Large intestine (tissue), 3 donors: ENCODE results near the gene DAO. TPM values are rescaled to one million over a fixed set of nuclear protein-coding genes. Genes with fewer than 3 reads are reported as not detected.

Experiments
- DNase-seq, 2 donors: peaks; one replicate each; pipeline versions ENCODE4 v3.0.0 to v3.0.0-alpha.2; 2013
- H3K27ac ChIP-seq: one replicate; pipeline ENCODE4 v1.5.1; 2013; ENCODE audit warnings: low read length
- H3K27me3 ChIP-seq: 2 replicates; pipeline ENCODE4 v1.6.1; 2013; ENCODE audit warnings: low read length; ENCODE audit not compliant: control insufficient read depth, insufficient read depth
- H3K36me3 ChIP-seq: 2 replicates; pipeline ENCODE4 v1.6.1; 2013; ENCODE audit warnings: low read length; ENCODE audit not compliant: control insufficient read depth, insufficient read depth
- H3K4me1 ChIP-seq: one replicate; pipeline ENCODE4 v1.6.1; 2013; ENCODE audit warnings: low read length; ENCODE audit not compliant: control insufficient read depth, insufficient read depth
- H3K4me3 ChIP-seq: one replicate; pipeline ENCODE4 v1.5.1; 2013; ENCODE audit warnings: low read length
- H3K9me3 ChIP-seq: one replicate; pipeline ENCODE4 v1.6.1; 2013; ENCODE audit warnings: mild to moderate bottlenecking, low read depth, low read length, moderate library complexity; ENCODE audit not compliant: control insufficient read depth
- WGBS: methylation state at CpG from one replicate; pipeline ENCODE4 v1.1.5; 2013; ENCODE audit warnings: low lambda C conversion rate; ENCODE audit not compliant: insufficient coverage; 5-methylcytosine and 5-hydroxymethylcytosine counted together
- polyA plus RNA-seq: library from polyadenylated mRNA; unstranded; fragments of 120-200 nt; gene quantifications from one replicate; pipeline ENCODE4 v1.2.1, GENCODE V29; 2013

DAO gene
- polyA plus RNA-seq, 1 donor, result not detected

GRCh38 chr12:108875280-108875679 is 4.6 kb upstream of the DAO start:
- Histone ChIP-seq H3K4me1 (no peaks in the 10 kb centered on the region), H3K36me3 (no peaks in the 10 kb centered on the region), H3K9me3 (peaks cover 5% of the 10 kb centered on the region), H3K27me3 (peaks cover 4% of the 10 kb centered on the region), H3K4me3 (no peak overlapping the region), H3K27ac (no peak overlapping the region)
- WGBS, result no CpG with 5 or more reads among the region's 1 CpG
- no peak for DNase-seq

DNA sequence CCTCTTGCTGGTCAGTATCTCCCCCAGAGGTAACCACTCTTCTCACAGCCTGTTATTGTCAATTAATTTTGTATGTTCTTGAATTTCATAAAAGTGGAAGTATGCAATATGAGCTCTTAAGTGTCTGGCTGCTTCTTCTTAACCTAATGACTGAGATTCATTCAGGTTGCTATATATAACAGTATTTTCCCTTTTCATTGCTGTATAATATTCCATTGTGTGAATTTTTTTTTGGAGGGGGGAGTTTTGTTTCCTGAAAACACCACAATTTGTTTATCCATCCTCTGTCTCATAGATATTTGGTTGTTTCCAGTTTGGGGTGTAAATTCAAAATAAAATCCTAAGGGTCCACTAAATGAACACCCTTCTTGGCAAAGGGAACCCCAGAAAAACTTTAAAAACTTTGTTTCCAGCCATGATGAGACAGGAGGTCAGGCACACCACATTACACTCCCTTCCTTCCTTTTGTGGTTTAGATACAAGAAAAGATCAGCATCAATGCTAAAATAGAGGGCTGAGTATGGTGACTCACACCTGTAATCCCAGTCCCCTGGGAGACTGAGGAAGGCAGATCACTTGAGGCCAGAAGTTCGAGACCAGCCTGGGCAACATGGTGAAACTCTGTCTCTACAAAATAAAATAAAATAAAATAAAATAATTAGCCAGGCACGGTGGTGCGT is 4.1 kb upstream of the DAO start:
- no peak overlapping the region for H3K4me3 ChIP-seq
- H3K9me3 ChIP-seq, result peaks cover 5% of the 10 kb centered on the region
- peaks cover 4% of the 10 kb centered on the region for H3K27me3 ChIP-seq
- no peak for DNase-seq
- H3K27ac ChIP-seq, result no peak overlapping the region
- no CpG with 5 or more reads among the region's 3 CpGs for WGBS
- H3K4me1 ChIP-seq, result no peaks in the 10 kb centered on the region
- no peaks in the 10 kb centered on the region for H3K36me3 ChIP-seq

- DNase-seq, result no peak
- Histone ChIP-seq H3K4me3 (no peak overlapping the region), H3K27ac (no peak overlapping the region), H3K27me3 (peaks cover 4% of the 10 kb centered on the region), H3K36me3 (no peaks in the 10 kb centered on the region), H3K9me3 (peaks cover 5% of the 10 kb centered on the region), H3K4me1 (no peaks in the 10 kb centered on the region)
- no CpG with 5 or more reads among the region's 3 CpGs for WGBS
Measured at GRCh38 chr12:108876550-108876949, 3.3 kb upstream of the DAO start.

DNA sequence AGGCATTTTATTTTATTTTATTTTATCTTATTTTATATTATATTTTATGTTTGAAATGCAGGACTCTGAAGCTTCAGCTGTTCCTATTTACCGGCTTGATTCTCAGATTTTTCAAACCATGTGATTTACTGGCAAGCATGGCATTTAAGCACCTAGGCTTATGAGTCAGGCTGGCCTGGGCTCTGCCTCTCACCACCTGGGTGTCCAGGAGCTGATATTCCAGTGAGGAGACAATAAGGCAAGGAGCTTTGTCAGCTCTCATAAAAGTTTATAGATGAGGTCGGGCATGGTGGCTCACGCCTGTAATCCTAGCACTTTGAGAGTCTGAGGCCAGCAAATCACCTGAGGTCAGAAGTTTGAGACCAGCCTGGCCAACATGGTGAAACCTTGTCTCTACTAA is 2.1 kb downstream of the DAO start:
- DNase-seq, result no peak
- no peaks in the 10 kb centered on the region for H3K36me3 ChIP-seq
- WGBS, result no CpG with 5 or more reads among the region's 3 CpGs

GRCh38 chr12:108884116-108885012 is 4.5 kb downstream of the DAO start:
- H3K27ac ChIP-seq, result no peak overlapping the region
- DNase-seq, result peak; percentile 13 to 14
- no CpG with 5 or more reads among the region's 16 CpGs for WGBS
- H3K4me1 ChIP-seq, result no peaks in the 10 kb centered on the region
- H3K36me3 ChIP-seq, result no peaks in the 10 kb centered on the region
- H3K9me3 ChIP-seq, result peaks cover 5% of the 10 kb centered on the region
- H3K4me3 ChIP-seq, result no peak overlapping the region
- H3K27me3 ChIP-seq, result peaks cover 4% of the 10 kb centered on the region

More for the DNA sequence above, 2.1 kb downstream of the DAO start:
- Histone ChIP-seq H3K4me3 (no peak overlapping the region), H3K9me3 (peaks cover 5% of the 10 kb centered on the region), H3K27ac (no peak overlapping the region), H3K4me1 (no peaks in the 10 kb centered on the region), H3K27me3 (peaks cover 4% of the 10 kb centered on the region)

DNA sequence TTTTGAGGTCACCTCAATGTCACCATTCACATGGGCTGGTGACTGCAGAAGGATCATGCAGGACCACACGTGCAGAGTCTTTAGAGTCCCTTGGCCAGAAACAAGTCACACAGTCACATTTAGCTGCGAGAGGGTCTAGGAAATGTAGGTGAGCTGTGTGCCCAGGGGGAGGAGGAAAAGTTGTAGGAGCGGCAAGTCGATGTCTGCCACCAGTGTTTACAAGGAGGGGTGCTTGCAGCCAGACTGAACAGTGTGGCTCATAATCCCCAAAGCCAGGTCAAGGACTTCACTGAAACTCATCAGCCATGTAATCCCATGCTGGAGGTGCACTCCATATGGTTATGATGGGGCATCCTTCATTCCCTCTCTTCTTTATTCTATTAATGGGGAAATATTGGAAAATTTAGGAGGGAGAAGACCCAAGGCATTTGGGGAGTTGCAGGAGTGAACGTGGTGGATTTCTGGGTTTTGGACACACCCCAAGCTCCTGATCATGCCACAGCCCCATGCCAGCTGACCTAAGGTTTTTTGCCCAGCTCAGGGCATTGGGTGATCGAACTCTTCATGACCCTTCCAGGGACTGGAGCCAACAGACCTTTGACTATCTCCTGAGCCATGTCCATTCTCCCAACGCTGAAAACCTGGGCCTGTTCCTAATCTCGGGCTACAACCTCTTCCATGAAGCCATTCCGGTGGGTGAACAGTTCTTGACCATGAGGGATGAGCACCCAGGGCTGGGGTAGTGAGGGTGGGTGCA is 7.2 kb downstream of the DAO start:
- Histone ChIP-seq H3K27me3 (no peaks in the 10 kb centered on the region), H3K36me3 (no peaks in the 10 kb centered on the region), H3K4me1 (no peaks in the 10 kb centered on the region), H3K27ac (no peak overlapping the region), H3K4me3 (no peak overlapping the region), H3K9me3 (no peaks in the 10 kb centered on the region)
- no peak for DNase-seq
- no CpG with 5 or more reads among the region's 9 CpGs for WGBS

DNA sequence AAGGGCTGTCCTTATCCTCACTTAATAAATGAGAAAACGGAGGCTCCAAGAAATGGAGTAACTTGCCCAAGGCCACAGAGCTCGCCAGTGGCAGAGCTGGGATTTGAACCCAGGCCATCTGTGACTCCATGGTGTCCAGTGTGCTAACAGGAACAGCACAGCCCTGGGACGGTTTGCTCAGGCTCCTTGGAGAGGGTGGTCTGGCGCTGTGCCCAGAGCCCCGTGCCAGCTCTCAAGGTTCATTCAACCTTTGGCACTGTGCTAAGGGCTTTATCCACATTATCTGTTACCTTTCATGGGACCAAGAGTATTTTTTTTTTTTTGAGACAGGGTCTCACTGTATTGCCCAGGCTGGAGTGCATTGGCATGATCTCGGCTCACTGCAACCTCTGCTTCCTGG is 8.1 kb downstream of the DAO start:
- no peak for DNase-seq
- Histone ChIP-seq H3K27ac (no peak overlapping the region), H3K4me1 (no peaks in the 10 kb centered on the region), H3K4me3 (no peak overlapping the region), H3K36me3 (no peaks in the 10 kb centered on the region), H3K9me3 (no peaks in the 10 kb centered on the region), H3K27me3 (no peaks in the 10 kb centered on the region)
- WGBS, result no CpG with 5 or more reads among the region's 6 CpGs

DNA sequence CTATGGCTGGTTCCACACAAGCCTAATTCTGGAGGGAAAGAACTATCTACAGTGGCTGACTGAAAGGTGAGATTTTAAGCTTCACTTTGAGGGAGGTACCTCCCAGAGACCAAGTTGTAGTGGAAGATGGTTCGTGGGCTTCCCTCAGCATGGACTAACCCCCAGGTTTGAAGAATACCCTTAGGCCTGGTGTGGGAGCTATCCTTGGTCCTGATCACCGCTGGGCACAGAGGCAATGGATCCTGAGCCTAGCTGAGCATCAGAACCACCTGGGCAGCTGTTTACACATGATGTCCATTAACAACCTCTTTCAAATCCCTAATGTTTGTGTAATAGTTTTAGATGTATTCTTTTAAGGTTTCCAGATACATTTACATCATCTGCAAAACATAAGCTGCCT is 10.3 kb downstream of the DAO start:
- H3K4me3 ChIP-seq, result no peak overlapping the region
- H3K9me3 ChIP-seq, result no peaks in the 10 kb centered on the region
- no peak for DNase-seq
- no CpG with 5 or more reads among the region's 2 CpGs for WGBS
- no peaks in the 10 kb centered on the region for H3K4me1 ChIP-seq
- no peak overlapping the region for H3K27ac ChIP-seq
- no peaks in the 10 kb centered on the region for H3K36me3 ChIP-seq
- H3K27me3 ChIP-seq, result peaks cover 2% of the 10 kb centered on the region

- no peak overlapping the region for H3K27ac ChIP-seq
- WGBS, result 75% methylated on average over 4 of the region's 5 CpGs
- H3K27me3 ChIP-seq, result peaks cover 2% of the 10 kb centered on the region
- H3K9me3 ChIP-seq, result no peaks in the 10 kb centered on the region
- no peaks in the 10 kb centered on the region for H3K4me1 ChIP-seq
- DNase-seq, result no peak
- no peak overlapping the region for H3K4me3 ChIP-seq
- no peaks in the 10 kb centered on the region for H3K36me3 ChIP-seq
Measured at GRCh38 chr12:108895220-108895802, 15.4 kb downstream of the DAO start.

- H3K27me3 ChIP-seq, result peaks cover 4% of the 10 kb centered on the region
- DNase-seq, result no peak
- H3K27ac ChIP-seq, result no peak overlapping the region
- WGBS, result no CpG with 5 or more reads among the region's 8 CpGs
- no peaks in the 10 kb centered on the region for H3K36me3 ChIP-seq
- no peaks in the 10 kb centered on the region for H3K9me3 ChIP-seq
- no peaks in the 10 kb centered on the region for H3K4me1 ChIP-seq
- no peak overlapping the region for H3K4me3 ChIP-seq
Measured at GRCh38 chr12:108896336-108896735, 16.4 kb downstream of the DAO start.
